ENCODE measurements around the gene KLK15. TPM values are rescaled to one million over a fixed set of nuclear protein-coding genes. Genes with fewer than 3 reads are reported as not detected.

The KLK15 gene
- total and polyA plus RNA-seq, 10 of the 15 experiments (the other 5 are each of a cell fraction or from before 2014, with no cell fraction given): 0.04 to 0.08 TPM; not detected in 8

- TF ChIP-seq BCLAF1 (IDR thresholded peaks at IDR 0.05) (no peak), PML (IDR thresholded peaks at IDR 0.05; ENCODE audit: low read length) (no peak), BHLHE40 (IDR thresholded peaks at IDR 0.05; ENCODE audit: borderline replicate concordance in 1 of 2, low read depth in 2 of 2, low read length in 1 of 2) (peak; percentile 59 to 90; a peak in 3 of 4 replicates), POLR2AphosphoS2 (IDR thresholded peaks at IDR 0.05; ENCODE audit: low read depth, low read length) (no peak), ZNF384 (IDR thresholded peaks at IDR 0.05; ENCODE audit: borderline replicate concordance, low read depth, low read length) (no peak), DPF2 (IDR thresholded peaks at IDR 0.05) (peak; percentile 59; the same call in 1 of the 2 replicates), BRCA1 (IDR thresholded peaks at IDR 0.05; ENCODE audit: low read depth, low read length) (no peak), HDGF (IDR thresholded peaks at IDR 0.05) (peak; percentile 33; the same call in 1 of the 2 replicates), HDAC6 (IDR thresholded peaks at IDR 0.05; ENCODE audit: unreplicated experiment) (peak; percentile 81), POLR2A (IDR thresholded peaks at IDR 0.05; ENCODE audit: low read depth, low read length) (peak; percentile 89), EGR1 (IDR thresholded peaks at IDR 0.05; ENCODE audit: borderline replicate concordance in 1 of 2, low read depth in 2 of 2, low read length in 2 of 2) (peak in 1 of 2 experiments; percentile 56; a peak in 1 of 3 replicates), IRF3 (IDR thresholded peaks at IDR 0.05) (no peak), NKRF (conservative IDR thresholded peaks at IDR 0.05) (0 out of 2 replicates have a peak, but pooled peaks have one; percentile 15), SMAD1 (IDR thresholded peaks at IDR 0.05; ENCODE audit: low read depth, partially characterized antibody) (no peak), IKZF1 (conservative IDR thresholded peaks at IDR 0.05) (peak; percentile 70), ATF7 (IDR thresholded peaks at IDR 0.05; ENCODE audit: low read depth) (no peak), MXI1 (IDR thresholded peaks at IDR 0.05; ENCODE audit: low read depth, low read length) (no peak), TAF1 (IDR thresholded peaks at IDR 0.05; ENCODE audit: borderline replicate concordance, low read depth, low read length) (0 out of 2 replicates have a peak, but pooled peaks have one; percentile 29), CREB1 (IDR thresholded peaks at IDR 0.05; ENCODE audit: low read depth) (peak; percentile 87), LARP7 (IDR thresholded peaks at IDR 0.05) (peak; percentile 72), RFX5 (IDR thresholded peaks at IDR 0.05; ENCODE audit: low read depth, low read length) (no peak), NR2F1 (conservative IDR thresholded peaks at IDR 0.05) (0 out of 2 replicates have a peak, but pooled peaks have one; percentile 28), TCF3 (IDR thresholded peaks at IDR 0.05; ENCODE audit: borderline replicate concordance, insufficient read depth, low read depth, low read length) (no peak), SRF (IDR thresholded peaks at IDR 0.05; ENCODE audit: low read depth in 2 of 2, low read length in 2 of 2) (0 out of 4 replicates have a peak, but pooled peaks of 1 of the 2 experiments have one; percentile 4), POLR2AphosphoS5 (IDR thresholded peaks at IDR 0.05; ENCODE audit: low read length) (peak; percentile 72; the same call in 1 of the 2 replicates)
These were observed 2.6 kb upstream of the KLK15 start (continued) for GRCh38 chr19:50835785-50836542.
